ENCODE measurements around the gene PP2D1.
"Not testable (repeated sequence)": the region's sequence is repeated elsewhere in the genome, so short reads cannot be mapped to it uniquely, and the experiment has no call there.

PP2D1 gene

DNA sequence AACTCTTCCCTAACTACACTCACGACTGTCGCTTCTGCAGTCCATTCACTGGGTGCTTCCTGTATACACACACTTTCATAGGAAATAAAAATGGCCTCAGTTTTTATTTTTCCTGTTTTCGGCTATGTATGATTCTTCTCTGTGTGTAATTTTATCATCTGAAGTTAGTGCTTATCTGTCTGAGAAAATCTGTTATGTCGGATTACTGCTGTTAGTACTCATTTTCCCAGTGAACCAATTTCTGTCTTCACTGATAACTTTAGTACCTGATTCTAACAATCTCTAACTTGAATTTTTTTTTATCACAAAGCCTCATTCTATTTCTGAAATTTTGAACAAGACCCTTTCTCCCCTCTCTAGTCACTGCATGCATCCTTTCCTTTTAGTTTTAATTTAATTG, 44.3 kb downstream of the PP2D1 start:
- DNase-seq (ENCODE audit: low read depth in 2 of 2, low spot score in 1 of 2), result no peak

DNA sequence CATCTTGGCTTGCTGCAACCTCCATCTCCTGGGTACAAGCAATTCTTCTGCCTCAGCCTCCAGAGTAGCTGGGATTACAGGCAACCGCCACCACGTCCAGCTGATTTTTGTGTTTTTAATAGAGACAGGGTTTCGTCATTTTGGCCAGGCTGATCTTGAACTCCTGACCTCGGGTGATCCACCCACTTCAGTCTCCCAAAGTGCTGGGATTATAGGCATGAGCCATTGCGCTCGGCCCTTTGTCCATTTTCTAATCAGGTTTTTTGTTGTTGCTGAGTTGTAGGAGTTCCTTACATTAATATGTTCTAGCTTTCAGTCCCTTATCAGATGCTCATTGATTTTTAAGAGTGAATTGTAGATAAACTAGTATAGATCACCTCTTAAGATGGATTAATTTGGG, 44.9 kb downstream of the PP2D1 start:
- DNase-seq (ENCODE audit: low read depth in 2 of 2, low spot score in 1 of 2), result no peak

DNA sequence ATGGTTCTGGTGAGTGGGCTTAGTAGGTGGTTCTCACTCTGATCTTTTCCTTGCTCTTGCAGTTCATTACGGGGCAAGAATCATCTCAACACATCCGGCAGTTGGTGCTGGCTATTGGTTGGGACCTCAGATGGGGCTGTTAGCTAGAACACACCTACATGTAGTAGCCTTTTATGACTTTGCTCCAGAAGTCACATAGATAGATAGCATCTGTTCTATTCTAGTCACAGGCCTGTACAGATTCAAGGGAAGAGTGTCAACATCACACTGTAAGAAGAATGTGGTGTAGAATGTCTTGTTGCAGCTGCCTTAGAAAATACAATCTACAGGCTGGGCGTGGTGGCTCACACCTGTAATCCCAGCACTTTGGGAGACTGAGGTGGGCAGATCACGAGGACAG, 50.1 kb downstream of the PP2D1 start:
- DNase-seq (ENCODE audit: low read depth in 2 of 2, low spot score in 1 of 2), result no peak

DNA sequence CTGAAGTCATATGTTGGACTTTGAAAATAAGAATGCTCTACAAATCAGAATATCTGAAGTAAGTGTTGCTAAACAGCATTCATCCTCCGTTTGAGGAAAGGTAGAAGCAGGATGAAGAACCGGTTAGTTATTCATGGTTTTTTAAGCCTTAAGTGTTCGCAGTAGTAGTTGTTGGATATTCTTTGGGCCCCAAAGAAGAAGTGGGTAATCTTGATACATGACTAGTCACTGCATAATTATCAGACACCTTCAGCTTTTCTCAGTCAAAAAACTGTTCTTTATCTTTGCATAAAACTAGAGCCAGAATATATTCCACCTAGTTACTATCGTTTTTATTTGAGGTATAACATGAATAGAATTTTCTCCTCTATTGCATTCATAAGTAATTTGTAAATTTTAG, 51.4 kb downstream of the PP2D1 start:
- DNase-seq (ENCODE audit: low read depth in 2 of 2, low spot score in 1 of 2), result no peak

DNA sequence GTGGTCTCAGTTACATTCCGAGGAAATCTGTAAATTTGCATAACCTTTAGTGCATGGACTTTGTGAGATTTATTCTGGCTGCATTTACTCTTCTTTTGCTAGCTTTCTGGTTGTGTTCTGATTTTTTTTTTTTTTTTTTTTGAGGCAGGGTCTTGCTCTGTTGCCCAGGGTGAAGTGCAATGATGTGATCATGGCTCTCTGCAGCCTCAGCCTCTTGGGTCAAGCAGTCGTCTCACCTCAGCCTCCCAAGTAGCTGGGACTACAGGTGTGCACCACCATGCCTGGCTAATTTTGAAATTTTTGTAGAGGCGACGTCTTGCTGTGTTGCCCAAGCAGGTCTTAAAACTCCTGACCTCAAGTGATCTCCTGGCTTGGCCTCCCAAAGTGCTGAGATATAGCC, 52.6 kb downstream of the PP2D1 start:
- DNase-seq (ENCODE audit: low read depth in 2 of 2, low spot score in 1 of 2), result no peak

DNA sequence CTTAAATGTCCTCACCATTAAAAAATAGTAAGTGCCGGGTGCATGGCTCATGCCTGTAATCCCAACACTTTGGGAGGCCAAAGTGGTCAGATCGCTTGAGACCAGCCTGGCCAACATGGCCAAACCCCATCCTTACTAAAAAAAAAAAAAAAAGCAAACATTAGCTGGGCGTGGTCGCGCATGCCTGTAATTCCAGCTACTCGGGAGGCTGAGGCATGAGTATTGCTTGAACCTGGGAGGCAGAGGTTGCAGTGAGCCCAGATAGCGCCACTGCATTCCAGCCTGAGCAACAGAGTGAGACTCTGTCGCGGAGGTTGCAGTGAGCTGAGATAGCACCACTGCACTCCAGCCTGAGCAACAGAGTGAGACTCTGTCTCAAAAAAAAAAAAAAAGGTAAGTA, 54.7 kb downstream of the PP2D1 start:
- not testable (repeated sequence) for DNase-seq (ENCODE audit: low read depth in 2 of 2, low spot score in 1 of 2)

DNA sequence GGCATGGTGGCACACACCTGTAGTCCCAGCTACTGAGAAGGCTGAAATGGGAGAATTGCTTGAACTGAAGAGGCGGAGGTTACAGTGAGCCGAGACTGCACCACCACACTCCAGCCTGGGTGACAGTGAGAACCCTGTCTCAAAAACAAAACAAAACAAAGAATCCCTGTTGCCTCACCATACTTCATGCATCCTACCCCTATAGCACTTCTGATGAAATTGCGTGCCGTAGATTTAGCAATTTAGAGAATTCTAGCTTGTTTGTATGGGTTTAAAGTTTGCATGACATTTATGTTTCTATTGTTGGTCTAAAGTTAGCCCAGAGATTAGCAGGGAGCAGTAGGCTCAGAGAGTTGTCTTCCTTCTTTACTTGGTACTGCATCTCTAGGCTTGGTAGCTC, 57.4 kb downstream of the PP2D1 start:
- DNase-seq (ENCODE audit: low read depth in 2 of 2, low spot score in 1 of 2), result no peak

DNA sequence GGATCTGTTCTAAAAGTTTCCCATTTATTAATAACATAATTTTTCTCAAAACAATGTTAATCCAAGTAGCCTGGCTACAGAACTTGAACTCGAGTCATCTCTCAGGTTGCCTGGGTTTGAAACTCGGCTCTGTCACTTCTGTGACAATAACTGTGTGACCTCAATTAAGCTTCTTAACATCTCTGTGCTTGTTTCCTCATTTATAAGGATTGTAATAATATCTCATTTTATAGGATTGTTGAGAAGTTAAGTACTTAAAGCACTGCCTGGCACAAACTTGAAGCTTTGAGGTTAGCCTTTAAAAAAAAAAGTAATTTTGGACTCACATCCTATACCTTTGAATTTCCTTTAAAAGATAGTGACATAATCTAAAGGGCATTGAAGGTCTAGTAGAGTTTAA, 61.7 kb downstream of the PP2D1 start:
- no peak for DNase-seq (ENCODE audit: low read depth in 2 of 2, low spot score in 1 of 2)

DNA sequence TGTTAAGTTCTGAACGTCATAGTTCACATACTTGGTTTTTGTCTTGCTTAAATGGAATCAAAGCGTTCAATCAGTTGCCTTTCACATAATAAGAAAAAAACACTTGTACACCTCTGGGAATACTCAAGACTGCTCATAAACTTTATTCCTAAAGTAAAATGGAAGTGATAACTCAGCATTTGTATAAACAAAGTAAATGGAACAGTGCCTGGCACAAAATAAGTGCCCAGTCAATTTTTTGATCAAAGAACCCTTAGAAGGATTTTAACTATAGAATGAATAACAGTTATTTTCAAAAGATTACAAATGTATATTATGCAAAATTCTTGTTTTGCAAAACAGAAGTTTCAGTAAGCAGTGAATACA, 63.9 kb downstream of the PP2D1 start:
- DNase-seq (ENCODE audit: low read depth in 2 of 2, low spot score in 1 of 2), result no peak

DNA sequence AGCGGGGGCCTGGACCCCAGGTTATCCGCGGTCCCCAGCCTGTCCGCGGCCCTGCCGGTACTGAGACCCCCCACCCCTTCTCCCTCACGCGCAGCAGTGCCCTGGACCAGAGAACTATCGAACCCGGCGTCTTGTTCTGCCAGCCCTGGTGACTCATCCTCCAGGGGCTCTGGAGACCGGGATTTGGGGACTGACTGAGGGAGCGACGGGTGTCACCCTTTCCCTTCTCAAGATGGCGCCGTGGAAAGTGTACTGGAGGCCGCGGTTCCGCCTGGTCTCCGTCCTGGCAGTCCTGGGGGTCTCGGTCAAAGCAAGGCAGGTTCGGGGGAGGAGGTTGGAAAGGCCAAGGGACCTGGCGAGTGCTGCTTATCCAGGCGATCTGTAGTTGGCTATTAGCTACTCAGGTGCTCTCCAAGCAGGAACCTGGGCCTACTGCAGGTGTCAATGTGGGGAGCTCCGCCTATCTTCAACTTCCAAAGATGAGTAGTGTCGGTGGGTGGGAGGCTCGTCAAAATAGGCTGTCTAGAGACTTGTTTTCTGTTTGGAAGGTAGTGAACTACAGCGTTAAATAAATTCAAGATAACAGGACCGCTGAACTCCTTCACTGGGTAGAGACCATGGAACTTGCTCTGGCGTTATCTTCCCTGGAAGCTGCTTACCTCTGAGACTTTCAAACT, 64.4 kb downstream of the PP2D1 start:
- DNase-seq (ENCODE audit: low read depth in 2 of 2, low spot score in 1 of 2), result peak; percentile 9 to 17

DNA sequence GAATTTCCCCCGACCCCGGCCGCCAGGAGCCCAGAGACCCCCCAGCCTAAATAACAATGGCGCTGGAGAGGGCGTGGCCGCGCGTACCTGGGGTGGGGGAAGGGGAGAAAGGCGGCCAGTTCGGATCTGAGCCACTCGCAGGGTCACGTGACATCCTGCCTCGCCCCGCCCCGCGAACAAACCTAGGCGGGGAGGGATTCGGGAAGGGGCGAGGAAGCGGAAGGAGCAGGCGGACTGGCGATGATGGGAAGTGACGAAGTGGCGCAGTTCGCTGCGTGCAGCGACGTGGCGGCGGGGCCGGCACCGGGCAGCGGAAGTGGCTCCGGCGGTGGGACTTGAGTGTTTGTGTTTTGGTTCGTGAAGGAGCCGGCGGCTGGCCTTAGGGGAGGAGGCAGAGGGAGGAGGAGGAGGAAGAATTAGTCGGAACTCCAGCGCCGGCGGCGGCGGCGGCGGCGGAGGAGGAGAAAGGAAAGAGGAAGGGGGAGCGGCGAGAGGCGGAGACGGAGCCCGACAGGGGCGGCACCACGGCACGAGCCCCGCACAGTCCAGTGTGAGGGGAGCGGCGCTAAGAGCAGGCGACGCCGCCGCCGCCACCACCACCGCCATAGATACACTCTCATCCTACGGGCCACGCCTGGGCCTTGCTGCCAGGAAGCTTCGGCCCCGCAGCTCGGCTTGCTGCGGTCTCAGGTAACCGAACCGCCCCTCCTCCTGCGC, 65.1 kb downstream of the PP2D1 start, which contains the start of gene RAB5A:
Gene RAB5A, plus strand, starts transcription at position 266 of the 717 bp plus-strand sequence. CDS start 3,802 bp downstream, outside the sequence.
- peak; percentile 94 for DNase-seq (ENCODE audit: low read depth in 2 of 2, low spot score in 1 of 2)

DNA sequence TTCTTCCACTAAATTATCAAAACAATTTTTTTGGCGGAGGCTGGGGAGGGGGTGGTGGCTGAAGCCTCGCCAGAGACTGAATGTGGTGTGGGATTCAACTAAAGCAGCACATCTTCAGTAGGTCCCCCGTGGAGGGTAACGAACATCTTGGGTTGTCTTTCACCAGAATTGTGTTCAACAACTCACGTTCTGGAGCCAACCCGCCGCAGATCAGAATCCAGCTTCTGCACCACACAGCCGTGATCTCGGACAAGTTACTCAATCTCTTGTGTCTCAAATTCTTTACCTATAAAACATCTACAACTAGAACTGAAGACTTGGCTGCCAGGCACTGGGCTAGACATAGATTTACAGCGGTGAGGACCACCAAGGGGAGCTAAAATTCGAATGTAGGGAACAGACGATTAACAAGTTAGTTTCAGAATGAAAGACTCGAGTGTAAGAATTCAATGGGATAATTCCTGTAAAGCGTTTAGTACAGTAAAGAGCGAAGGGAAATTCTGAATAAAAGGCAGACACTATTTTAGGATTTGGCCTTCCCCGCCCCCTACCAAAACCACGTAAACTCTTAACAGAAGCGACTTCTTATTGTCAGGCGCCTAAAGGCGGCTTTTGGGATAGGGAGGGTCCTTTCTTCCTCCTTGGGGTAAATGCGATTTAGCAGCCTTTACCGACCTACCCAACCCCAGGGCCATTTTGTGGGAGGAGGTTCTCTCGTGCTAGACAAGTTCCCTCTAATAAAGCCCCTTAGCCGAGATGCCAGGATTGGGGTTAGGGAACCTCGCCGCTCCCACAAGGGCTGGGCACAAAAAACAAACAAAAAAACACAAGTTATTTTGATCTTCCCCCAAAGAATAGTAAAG, 65.9 kb downstream of the PP2D1 start:
- DNase-seq (ENCODE audit: low read depth in 2 of 2, low spot score in 1 of 2), result no peak

DNA sequence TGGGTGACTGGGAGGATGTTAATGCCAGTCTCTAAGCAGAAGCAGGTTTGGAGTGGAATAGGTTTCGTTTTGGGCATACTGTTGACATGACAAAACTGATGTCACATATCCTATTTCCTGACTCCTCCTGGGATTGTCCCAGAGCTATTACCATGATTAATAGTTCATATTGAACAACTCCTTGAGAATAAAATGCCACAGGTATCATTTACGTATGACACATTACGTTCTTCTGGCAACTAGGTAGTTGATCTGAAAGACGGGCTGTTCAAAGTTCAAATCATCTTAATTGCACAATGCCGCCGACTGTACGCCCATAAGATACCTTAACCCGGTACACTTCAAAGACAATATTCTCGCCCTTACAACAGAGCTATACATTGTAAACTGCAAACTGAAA, 66.5 kb downstream of the PP2D1 start:
- DNase-seq (ENCODE audit: low read depth in 2 of 2, low spot score in 1 of 2), result no peak

DNA sequence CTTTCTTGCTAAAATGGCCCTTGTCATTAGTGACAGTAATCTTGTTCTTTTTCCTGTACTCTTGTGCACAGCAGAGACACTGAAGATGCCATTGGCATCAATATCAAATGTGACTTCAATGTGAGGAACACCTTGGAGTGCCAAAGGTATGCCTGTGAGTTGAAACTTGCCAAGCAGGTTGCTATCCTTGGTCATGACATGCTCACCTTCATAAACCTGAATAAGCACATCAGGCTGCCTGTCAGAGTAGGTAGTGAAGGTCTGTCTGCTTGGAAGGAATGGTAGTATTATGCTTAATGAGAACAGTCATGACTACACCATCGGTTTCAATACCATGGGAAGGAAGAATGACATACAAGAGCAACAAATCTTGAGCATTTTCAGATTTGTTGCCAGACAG, 71.4 kb downstream of the PP2D1 start:
- DNase-seq (ENCODE audit: low read depth in 2 of 2, low spot score in 1 of 2), result no peak

DNA sequence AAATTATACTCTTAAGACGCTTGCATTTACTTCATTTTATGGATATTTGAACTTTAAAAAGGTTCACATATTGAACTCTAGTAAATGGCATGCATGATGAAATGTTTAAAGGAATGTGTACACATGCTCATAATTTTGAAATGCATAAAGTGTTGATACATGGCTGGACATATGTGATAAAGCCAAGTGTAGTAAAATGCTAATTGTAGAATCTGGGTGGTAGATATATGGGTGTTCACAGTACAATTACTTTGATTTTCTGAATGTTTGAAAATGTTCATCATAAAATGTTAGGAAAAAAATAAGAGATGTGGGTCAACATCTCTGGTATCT, 73.8 kb downstream of the PP2D1 start:
- no peak for DNase-seq (ENCODE audit: low read depth in 2 of 2, low spot score in 1 of 2)

DNA sequence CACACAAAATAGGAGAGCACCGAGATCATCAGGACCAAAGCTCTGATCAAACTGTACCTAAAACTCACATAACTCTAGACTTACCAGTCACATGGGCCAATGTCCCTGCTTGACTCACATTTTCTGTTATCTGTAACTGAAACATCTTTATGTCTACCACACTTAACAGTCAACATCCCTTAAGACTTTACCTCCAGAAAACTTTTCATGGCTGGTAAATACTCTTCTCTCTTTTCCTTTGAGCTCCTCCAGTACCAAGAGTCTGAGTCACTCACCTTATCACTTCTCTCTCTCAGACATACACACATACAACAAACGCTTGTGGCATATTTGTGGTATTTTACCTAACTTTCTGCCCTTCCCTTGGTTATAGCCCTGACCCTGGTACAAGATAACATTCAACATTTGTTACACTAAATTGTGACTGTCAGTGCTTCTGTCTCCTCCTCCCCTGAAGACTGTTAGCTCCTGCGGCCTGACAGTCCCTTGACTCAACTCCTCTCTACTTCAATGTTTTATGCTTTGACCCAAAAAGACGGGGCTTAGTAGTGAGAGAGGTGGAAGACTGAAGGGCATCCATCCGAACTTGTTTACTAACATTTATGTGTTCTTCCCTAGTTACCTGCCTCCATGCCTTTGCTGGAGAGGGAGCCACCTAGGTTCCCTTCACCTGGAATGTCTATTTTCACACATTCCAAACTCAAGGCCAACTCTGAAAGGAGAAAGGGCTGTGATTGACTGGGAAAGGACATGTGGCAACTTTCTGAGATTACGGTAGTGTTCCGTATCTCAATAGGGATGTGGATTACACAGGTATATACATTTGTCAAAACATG, 74.4 kb downstream of the PP2D1 start:
- no peak for DNase-seq (ENCODE audit: low read depth in 2 of 2, low spot score in 1 of 2)

Data from stimulated activated CD8-positive, alpha-beta memory T cell treated with anti-CD3 and anti-CD28 coated beads, Interleukin-4, amount 100 ng/mL, for 4 hours (primary cell).